Smooth muscle cell (in vitro differentiated cells): Measurements from ENCODE around the gene ST7. TPM values are rescaled to one million over a fixed set of nuclear protein-coding genes. Genes with fewer than 3 reads are reported as not detected.

Experiments used
- DNase-seq: peaks from one replicate; lab custom pipeline; 2025; ENCODE audit not compliant: unreplicated experiment; lab: John Stamatoyannopoulos, UW
- H2AFZ ChIP-seq: fragments of 200-600 bp; sonication (generic); 2 replicates; pipeline ENCODE4 v1.6.0; 2016; ENCODE audit warnings: antibody characterized with exemption, low read depth, mild to moderate bottlenecking
- H3F3A ChIP-seq: fragments of 200-600 bp; sonication (generic); 2 replicates; pipeline ENCODE4 v1.6.0; 2017; ENCODE audit warnings: antibody characterized with exemption, low read depth
- H3K27ac ChIP-seq: fragments of 200-600 bp; sonication (generic); 2 replicates; pipeline ENCODE4 v1.5.1; 2016; ENCODE audit warnings: low read depth, mild to moderate bottlenecking
- H3K27me3 ChIP-seq: fragments of 200-600 bp; sonication (generic); 2 replicates; pipeline ENCODE4 v1.6.1; 2016; ENCODE audit warnings: low read depth, mild to moderate bottlenecking
- H3K36me3 ChIP-seq: fragments of 200-600 bp; sonication (generic); 2 replicates; pipeline ENCODE4 v1.5.1; 2016; ENCODE audit warnings: low read depth
- H3K4me1 ChIP-seq: fragments of 200-600 bp; sonication (generic); 2 replicates; pipeline ENCODE4 v1.5.1; 2016; ENCODE audit warnings: low read depth
- H3K4me2 ChIP-seq: fragments of 200-600 bp; sonication (generic); 2 replicates; pipeline ENCODE4 v1.6.0; 2016; ENCODE audit warnings: mild to moderate bottlenecking
- H3K4me3 ChIP-seq: fragments of 200-600 bp; sonication (generic); 2 replicates; pipeline ENCODE4 v1.5.1; 2016; ENCODE audit warnings: mild to moderate bottlenecking
- H3K79me2 ChIP-seq: fragments of 200-600 bp; sonication (generic); 2 replicates; pipeline ENCODE4 v1.6.0; 2016; ENCODE audit warnings: low read depth, mild to moderate bottlenecking
- H3K9ac ChIP-seq: fragments of 200-600 bp; sonication (generic); 2 replicates; pipeline ENCODE4 v1.6.0; 2016; ENCODE audit warnings: low read depth
- H3K9me3 ChIP-seq: fragments of 200-600 bp; sonication (generic); replicated peaks from 2 replicates; pipeline ENCODE4 v1.5.1; 2016; ENCODE audit warnings: low read depth
- H4K20me1 ChIP-seq: fragments of 200-600 bp; sonication (generic); 2 replicates; pipeline ENCODE4 v1.6.0; 2016; ENCODE audit warnings: low read depth
- CTCF ChIP-seq: fragments of 200-600 bp; sonication (generic); IDR thresholded peaks from 2 replicates; pipeline ENCODE4 v1.5.1; 2017; ENCODE audit warnings: borderline replicate concordance, mild to moderate bottlenecking, antibody characterized with exemption; ENCODE audit not compliant: insufficient read depth, poor library complexity, severe bottlenecking
- WGBS: methylation state at CpG from one replicate; pipeline ENCODE4 v1.1.7; 2016; ENCODE audit warnings: low lambda C conversion rate; 5-methylcytosine and 5-hydroxymethylcytosine counted together
- polyA plus RNA-seq: library from polyadenylated mRNA; unstranded; fragments of >200 nt; fragmentation: Nextera tagmentation; extraction: Ambion mirVana; gene quantifications from 2 replicates; pipeline ENCODE4 v1.2.1, GENCODE V29; 2016
- total RNA-seq: library from RNA; depleted of rRNA; stranded (reverse); fragments of >200 nt; gene quantifications from 2 replicates; pipeline ENCODE4 v1.2.3, GENCODE V29; 2014

Gene ST7
- total and polyA plus RNA-seq, 2 experiments from 2014 or later, result 23.2 to 26.1 TPM

GRCh38 chr7:116986611-116987565, 33.6 kb downstream of the ST7 start:
- no peak overlapping the region for H3K9ac ChIP-seq
- peaks cover 54% of the 10 kb centered on the region for H3K79me2 ChIP-seq
- WGBS, result 85% methylated on average over 4 of the region's 4 CpGs
- no peak for TF ChIP-seq CTCF
- H3K4me2 ChIP-seq, result no peak overlapping the region
- H3K4me1 ChIP-seq, result no peaks in the 10 kb centered on the region
- H3K27ac ChIP-seq, result no peak overlapping the region
- H3F3A ChIP-seq, result no peaks in the 10 kb centered on the region
- peaks cover 21% of the 10 kb centered on the region for H4K20me1 ChIP-seq
- no peak overlapping the region for H2AFZ ChIP-seq
- no peak overlapping the region for H3K4me3 ChIP-seq
- H3K9me3 ChIP-seq, result no peaks in the 10 kb centered on the region
- no peaks in the 10 kb centered on the region for H3K27me3 ChIP-seq
- no peaks in the 10 kb centered on the region for H3K36me3 ChIP-seq
- DNase-seq, result no peak

GRCh38 chr7:116988363-116988989, 35.2 kb downstream of the ST7 start:
- H3K4me2 ChIP-seq, result no peak overlapping the region
- peaks cover 19% of the 10 kb centered on the region for H4K20me1 ChIP-seq
- DNase-seq, result no peak
- no peak overlapping the region for H2AFZ ChIP-seq
- peaks cover 51% of the 10 kb centered on the region for H3K79me2 ChIP-seq
- H3K4me1 ChIP-seq, result no peaks in the 10 kb centered on the region
- H3K9ac ChIP-seq, result no peak overlapping the region
- peak; percentile 46 for TF ChIP-seq CTCF
- H3K36me3 ChIP-seq, result no peaks in the 10 kb centered on the region
- H3K27me3 ChIP-seq, result no peaks in the 10 kb centered on the region
- H3K9me3 ChIP-seq, result no peaks in the 10 kb centered on the region
- WGBS, result 86% methylated on average over 4 of the region's 4 CpGs
- no peaks in the 10 kb centered on the region for H3F3A ChIP-seq
- no peak overlapping the region for H3K4me3 ChIP-seq
- H3K27ac ChIP-seq, result no peak overlapping the region

GRCh38 chr7:116990056-116990455, 36.8 kb downstream of the ST7 start:
- WGBS, result 93% methylated on average over 5 of the region's 5 CpGs

More at GRCh38 chr7:116990056-116990455, 36.8 kb downstream of the ST7 start:
- no peak overlapping the region for H2AFZ ChIP-seq
- peaks cover 62% of the 10 kb centered on the region for H3K79me2 ChIP-seq
- no peak for TF ChIP-seq CTCF
- H3K4me1 ChIP-seq, result no peaks in the 10 kb centered on the region
- no peaks in the 10 kb centered on the region for H3K36me3 ChIP-seq
- H3K4me3 ChIP-seq, result no peak overlapping the region
- H4K20me1 ChIP-seq, result peaks cover 11% of the 10 kb centered on the region
- H3F3A ChIP-seq, result no peaks in the 10 kb centered on the region
- no peaks in the 10 kb centered on the region for H3K27me3 ChIP-seq
- no peak overlapping the region for H3K27ac ChIP-seq
- DNase-seq, result no peak
- no peak overlapping the region for H3K4me2 ChIP-seq
- no peaks in the 10 kb centered on the region for H3K9me3 ChIP-seq
- no peak overlapping the region for H3K9ac ChIP-seq
